Measurements from ENCODE around the gene RDH13. TPM values are rescaled to one million over a fixed set of nuclear protein-coding genes. Genes with fewer than 3 reads are reported as not detected.

The RDH13 gene
- total and polyA plus RNA-seq, 2 donors (not counting 1 experiment from before 2014, with no cell fraction given): 2.7 to 6.9 TPM

DNA sequence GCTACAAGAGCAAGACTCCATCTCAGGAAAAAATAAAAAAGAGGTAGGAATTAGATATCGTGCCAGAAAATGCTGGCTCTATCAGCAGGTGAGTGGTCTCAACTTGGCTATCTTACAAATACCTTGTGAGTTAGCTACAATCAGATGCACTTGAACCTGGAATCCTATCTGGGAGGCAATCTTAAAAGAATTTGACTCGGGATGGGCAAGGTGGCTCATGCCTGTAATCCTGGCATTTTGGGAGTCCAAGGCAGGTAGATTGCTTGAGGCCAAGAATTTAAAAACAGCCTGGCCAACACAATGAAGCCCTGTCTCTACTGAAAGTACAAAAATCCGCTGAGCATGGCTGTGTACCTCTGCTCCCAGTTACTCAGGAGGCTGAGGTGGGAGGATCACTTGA is 67.4 kb downstream of the RDH13 start:
- Histone ChIP-seq H3K4me1 (ENCODE audit: control insufficient read depth, extremely low read depth, insufficient read depth, low read length) (no peaks in the 10 kb centered on the region), H3K9ac (ENCODE audit: insufficient read depth, low read length) (no peak overlapping the region), H2AFZ (ENCODE audit: low read length) (no peak overlapping the region), H3K36me3 (ENCODE audit: control insufficient read depth, insufficient read depth, low read length) (no peaks in the 10 kb centered on the region), H3K9me3 (ENCODE audit: control insufficient read depth, insufficient read depth, low read depth, low read length) (no peaks in the 10 kb centered on the region), H3K27me3 (ENCODE audit: control insufficient read depth, insufficient read depth, low read length) (no peaks in the 10 kb centered on the region), H4K20me1 (ENCODE audit: control insufficient read depth, extremely low read depth, insufficient read depth, low read length) (no peaks in the 10 kb centered on the region), H3K27ac (ENCODE audit: insufficient read depth, low read length) (no peak overlapping the region), H3K4me3 (replicated peaks in 1 of 4; ENCODE audit: control extremely low read depth in 1 of 4, insufficient read depth in 1 of 4, low read depth in 3 of 4, low read length in 4 of 4) (no peak overlapping the region), H3K79me2 (ENCODE audit: control insufficient read depth, insufficient read depth, low read length) (no peaks in the 10 kb centered on the region), H3K4me2 (ENCODE audit: extremely low read depth, insufficient read depth, low read length) (no peak overlapping the region)
- DNase-seq (ENCODE audit: low read depth in 2 of 2): no peak
- TF ChIP-seq EZH2 (IDR thresholded peaks at IDR 0.05; ENCODE audit: low read length, missing control alignments): no peak

Other genes starting within 250 kb of the RDH13 start
- not detected in 2 replicates for gene KIR3DL1, start 246.7 kb downstream of the RDH13 start, total RNA-seq
- not detected in 2 replicates for gene KIR3DL1, start 246.7 kb downstream of the RDH13 start, polyA plus RNA-seq
- not detected in 2 replicates for gene KIR2DS4, start 230.5 kb downstream of the RDH13 start, total RNA-seq
- not detected in 2 replicates for gene KIR2DS4, start 230.5 kb downstream of the RDH13 start, polyA plus RNA-seq
- not detected in 2 replicates for gene KIR3DL2, start 212.7 kb downstream of the RDH13 start, total RNA-seq
- gene KIR3DL2, start 212.7 kb downstream of the RDH13 start, polyA plus RNA-seq: not detected in 2 replicates
- not detected in 2 replicates for gene FCAR, start 188.9 kb downstream of the RDH13 start, total RNA-seq
- gene FCAR, start 188.9 kb downstream of the RDH13 start, polyA plus RNA-seq: not detected in 2 replicates
- gene NCR1, start 157.0 kb downstream of the RDH13 start, total RNA-seq: not detected in 2 replicates
- gene NCR1, start 157.0 kb downstream of the RDH13 start, polyA plus RNA-seq: not detected in 2 replicates
- not detected in 2 replicates for gene NLRP7, start 115.6 kb downstream of the RDH13 start, total RNA-seq
- gene NLRP7, start 115.6 kb downstream of the RDH13 start, polyA plus RNA-seq: not detected in 2 replicates
- gene NLRP2, start 96.8 kb downstream of the RDH13 start, total RNA-seq: under 0.01 and 0.17 TPM in 2 replicates
- gene NLRP2, start 96.8 kb downstream of the RDH13 start, polyA plus RNA-seq: 0.05 and 0.37 TPM in 2 replicates
- not detected in 2 replicates for gene GP6, start 24.9 kb downstream of the RDH13 start, total RNA-seq
- gene GP6, start 24.9 kb downstream of the RDH13 start, polyA plus RNA-seq: 0.03 TPM in 1 of 2 replicates, not detected in the other
- 0.17 and 0.51 TPM in 2 replicates for gene EPS8L1, start 12.7 kb upstream of the RDH13 start, total RNA-seq
- 1.9 and 2.2 TPM in 2 replicates for gene EPS8L1, start 12.7 kb upstream of the RDH13 start, polyA plus RNA-seq
- gene PPP1R12C, start 54.5 kb upstream of the RDH13 start, total RNA-seq: 25.2 and 32.9 TPM in 2 replicates
- 26.0 and 27.6 TPM in 2 replicates for gene PPP1R12C, start 54.5 kb upstream of the RDH13 start, polyA plus RNA-seq
- gene TNNT1, start 86.1 kb upstream of the RDH13 start, total RNA-seq: 7.4 and 10.4 TPM in 2 replicates
- 1.4 and 1.7 TPM in 2 replicates for gene TNNT1, start 86.1 kb upstream of the RDH13 start, polyA plus RNA-seq
- not detected in 2 replicates for gene TNNI3, start 94.6 kb upstream of the RDH13 start, total RNA-seq
- gene TNNI3, start 94.6 kb upstream of the RDH13 start, polyA plus RNA-seq: not detected in 2 replicates
- under 0.01 and 0.17 TPM in 2 replicates for gene DNAAF3, start 103.5 kb upstream of the RDH13 start, total RNA-seq
- 0.16 and 0.18 TPM in 2 replicates for gene DNAAF3, start 103.5 kb upstream of the RDH13 start, polyA plus RNA-seq
- gene SYT5, start 117.1 kb upstream of the RDH13 start, total RNA-seq: 0.50 TPM in 1 of 2 replicates, not detected in the other
- 0.05 and 0.08 TPM in 2 replicates for gene SYT5, start 117.1 kb upstream of the RDH13 start, polyA plus RNA-seq
- gene PTPRH, start 146.4 kb upstream of the RDH13 start, total RNA-seq: 7.7 and 19.5 TPM in 2 replicates
- 2.5 and 4.4 TPM in 2 replicates for gene PTPRH, start 146.4 kb upstream of the RDH13 start, polyA plus RNA-seq
- 1.3 TPM in 2 replicates for gene TMEM86B, start 165.6 kb upstream of the RDH13 start, total RNA-seq
- gene TMEM86B, start 165.6 kb upstream of the RDH13 start, polyA plus RNA-seq: 0.34 and 0.62 TPM in 2 replicates
- 19.3 and 34.0 TPM in 2 replicates for gene PPP6R1, start 195.9 kb upstream of the RDH13 start, total RNA-seq
- 28.5 and 43.1 TPM in 2 replicates for gene PPP6R1, start 195.9 kb upstream of the RDH13 start, polyA plus RNA-seq
- gene HSPBP1, start 217.0 kb upstream of the RDH13 start, total RNA-seq: 19.8 and 21.5 TPM in 2 replicates
- 12.5 and 15.8 TPM in 2 replicates for gene HSPBP1, start 217.0 kb upstream of the RDH13 start, polyA plus RNA-seq
- 3.9 and 5.1 TPM in 2 replicates for gene BRSK1, start 220.8 kb upstream of the RDH13 start, total RNA-seq
- 5.1 and 8.4 TPM in 2 replicates for gene BRSK1, start 220.8 kb upstream of the RDH13 start, polyA plus RNA-seq

Measured in fibroblast of lung (primary cell).